GF-D8 (cell line): ENCODE results near the gene SLC22A31.
"Not testable (repeated sequence)": the region's sequence is repeated elsewhere in the genome, so short reads cannot be mapped to it uniquely, and the experiment has no call there.

ENCODE experiments used
- DNase-seq: peaks from one replicate; lab custom pipeline; 2025; lab: John Stamatoyannopoulos, UW

SLC22A31 gene

GRCh38 chr16:89200124-89200849 lies at the start of gene SLC22A31:
Gene SLC22A31 (minus strand): TSS chr16:89200537. CDS start chr16:89200501, 36 bp downstream.
- DNase-seq, result no peak

GRCh38 chr16:89248196-89248982 lies 48.1 kb upstream of the SLC22A31 start:
- no peak for DNase-seq

- DNase-seq, result not testable (repeated sequence)
Measured at GRCh38 chr16:89247734-89248075, 47.4 kb upstream of the SLC22A31 start.

DNA sequence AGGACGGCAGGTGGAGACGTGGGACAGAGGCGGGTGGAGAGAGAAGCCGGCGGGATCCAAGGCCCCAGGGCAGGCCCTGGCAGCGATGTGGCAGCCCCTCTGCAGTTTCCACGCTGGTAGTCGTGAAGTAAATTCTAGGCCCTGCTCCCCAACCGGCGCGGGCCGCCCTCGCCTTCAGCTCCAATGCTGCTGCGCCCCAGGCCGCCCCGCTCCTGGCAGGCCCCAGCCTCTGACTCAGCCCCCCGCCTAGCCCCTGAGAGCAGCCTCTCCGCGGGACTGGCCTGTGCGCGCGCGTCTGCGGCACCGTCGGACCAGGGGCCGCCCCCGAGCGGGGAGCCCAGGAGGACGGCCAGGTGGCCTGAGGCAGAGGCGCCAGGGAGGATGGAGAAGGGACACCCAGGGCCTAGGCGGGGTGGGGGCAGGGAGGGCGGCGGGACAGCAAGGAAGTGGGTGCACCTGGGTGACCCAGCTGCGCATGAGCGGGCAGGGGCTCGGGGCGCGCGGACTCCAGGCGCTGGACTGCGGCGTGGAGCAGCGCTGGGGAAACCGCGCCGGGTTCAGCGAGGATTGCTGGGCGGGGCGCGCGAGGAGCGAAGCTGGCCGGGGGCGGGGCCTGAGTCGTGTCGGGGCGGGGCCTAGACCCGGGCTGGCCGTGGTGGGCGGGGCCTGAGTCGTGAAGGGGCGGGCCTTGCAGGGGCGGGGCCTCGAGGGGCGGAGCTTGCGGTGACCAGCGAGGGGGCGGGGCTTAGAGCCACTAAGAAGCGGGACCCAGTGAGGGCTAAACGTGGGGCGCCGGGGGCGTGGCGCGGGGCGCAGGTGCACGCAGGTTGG lies 46.8 kb upstream of the SLC22A31 start:
- peak; percentile 27 for DNase-seq

GRCh38 chr16:89246383-89246902 lies 46.1 kb upstream of the SLC22A31 start:
- no peak for DNase-seq

DNA sequence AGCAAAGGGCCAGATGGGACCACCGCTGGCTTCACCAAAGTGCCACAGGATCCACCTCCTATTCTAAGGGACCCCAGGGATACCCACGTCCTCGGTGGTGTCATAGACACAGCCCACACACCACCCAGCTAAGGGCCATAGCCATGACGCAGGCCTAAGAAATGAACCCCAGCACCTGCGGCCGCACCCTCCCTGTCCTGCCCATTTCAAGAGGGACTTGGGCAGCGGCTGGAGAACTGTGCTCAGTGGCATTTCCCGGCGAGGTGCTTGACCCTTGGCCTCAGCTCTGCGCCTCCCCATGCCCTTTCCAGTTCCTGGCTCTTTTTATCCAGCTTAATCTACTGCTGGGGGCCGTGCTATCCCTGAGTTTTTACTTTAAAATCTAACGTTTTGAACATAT lies 44.4 kb upstream of the SLC22A31 start:
- DNase-seq, result no peak

DNA sequence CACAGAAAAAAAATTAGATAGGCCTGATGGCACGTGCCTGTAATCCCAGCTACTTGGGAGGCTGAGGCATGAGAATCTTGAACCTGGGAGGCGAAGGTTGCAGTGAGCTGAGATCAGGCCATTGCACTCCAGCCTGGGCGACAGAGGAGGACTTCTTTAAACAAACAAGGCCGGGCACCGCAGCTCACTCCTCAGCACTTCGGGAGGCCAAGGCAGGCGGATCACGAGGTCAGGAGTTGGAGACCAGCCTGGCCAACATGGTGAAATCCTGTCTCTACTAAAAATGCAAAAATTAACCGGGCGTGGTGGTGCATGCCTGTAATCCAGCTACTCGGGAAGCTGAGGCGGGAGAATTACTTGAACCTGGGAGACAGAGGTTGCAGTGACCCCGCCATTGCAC lies 43.9 kb upstream of the SLC22A31 start:
- not testable (repeated sequence) for DNase-seq

GRCh38 chr16:89243664-89244063 lies 43.3 kb upstream of the SLC22A31 start:
- no peak for DNase-seq

DNA sequence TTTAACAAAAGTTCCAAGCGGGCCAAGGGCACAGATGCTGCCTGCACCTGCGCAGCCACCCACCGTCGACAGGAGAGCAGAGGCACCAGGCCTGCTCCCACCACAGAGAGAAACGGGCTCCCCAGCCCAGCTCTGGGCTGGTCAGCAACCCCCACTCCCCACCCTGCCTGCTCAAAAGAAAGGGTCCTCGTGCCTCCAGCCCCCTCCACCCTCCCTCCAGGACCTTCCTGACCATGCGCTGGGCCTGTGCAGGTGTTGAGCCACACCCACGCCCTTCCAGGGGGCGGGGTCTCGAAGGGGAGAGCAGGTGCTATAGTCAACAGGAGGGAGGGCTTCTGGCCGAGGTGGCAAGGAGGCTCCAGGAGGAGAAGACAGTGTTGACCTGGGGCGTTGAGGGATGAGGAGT lies 42.5 kb upstream of the SLC22A31 start:
- DNase-seq, result no peak

DNA sequence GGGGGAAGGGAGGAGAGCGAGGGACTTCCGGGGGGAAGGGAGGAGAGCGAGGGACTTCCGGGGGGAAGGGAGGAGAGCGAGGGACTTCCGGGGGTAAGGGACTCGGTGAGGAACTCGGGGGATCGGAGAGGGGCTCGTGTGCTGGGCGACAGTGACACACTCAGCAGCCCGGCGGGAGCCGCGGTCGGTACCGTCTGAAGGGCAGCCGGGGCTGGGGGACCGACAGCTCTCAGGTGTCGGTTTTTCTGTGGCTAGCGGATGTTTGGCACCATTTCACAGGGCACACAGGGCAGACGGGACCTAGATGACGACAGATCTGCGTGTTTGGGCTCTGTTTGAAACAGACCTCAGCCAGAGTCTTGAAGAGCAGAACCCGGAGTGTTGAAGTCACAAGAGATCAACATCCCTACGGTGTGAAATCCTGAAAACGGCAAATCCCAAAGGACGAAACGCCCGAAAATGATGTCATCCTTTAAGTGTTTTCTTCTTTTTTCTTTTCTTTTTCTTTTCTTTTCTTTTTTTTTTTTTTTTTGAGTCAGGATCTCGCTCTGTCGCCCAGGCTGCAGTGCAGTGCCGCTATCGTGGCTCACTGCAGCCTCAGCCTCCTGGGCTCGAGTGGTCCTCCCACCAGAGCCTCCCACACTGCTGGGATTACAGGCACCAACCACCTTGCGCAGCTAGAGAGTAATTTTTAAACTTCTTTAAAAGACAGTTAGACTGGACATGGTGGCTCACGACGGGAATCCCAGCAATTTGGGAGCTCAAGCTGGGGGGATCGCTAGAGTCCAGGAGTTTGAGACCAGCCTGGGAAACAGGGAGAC lies 41.1 kb upstream of the SLC22A31 start:
- DNase-seq, result peak; percentile 47

GRCh38 chr16:89237733-89238132 lies 37.4 kb upstream of the SLC22A31 start:
- no peak for DNase-seq

- no peak for DNase-seq
Measured at GRCh38 chr16:89233678-89234490, 33.5 kb upstream of the SLC22A31 start.

DNA sequence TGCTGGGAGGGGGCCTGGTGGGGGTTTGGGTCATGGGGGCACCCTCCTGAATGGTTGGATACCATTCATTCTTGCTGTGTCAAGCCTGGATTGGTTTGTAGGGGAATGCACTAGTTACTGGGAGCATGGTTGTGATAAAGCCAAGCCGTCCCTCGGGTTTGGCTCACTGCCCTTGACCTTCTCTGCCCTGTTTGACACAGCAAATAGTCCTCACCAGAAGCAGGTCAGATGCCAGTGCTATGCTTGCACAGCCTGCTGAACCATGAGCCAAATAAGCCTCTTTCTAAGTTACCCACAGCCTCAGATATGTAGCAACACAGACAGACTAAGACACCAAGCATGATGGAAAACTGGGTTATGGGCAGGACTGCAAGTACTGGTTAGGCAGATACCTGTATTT lies 31.8 kb upstream of the SLC22A31 start:
- no peak for DNase-seq

GRCh38 chr16:89230255-89230654 lies 29.9 kb upstream of the SLC22A31 start:
- no peak for DNase-seq

GRCh38 chr16:89224665-89225064 lies 24.3 kb upstream of the SLC22A31 start:
- no peak for DNase-seq

GRCh38 chr16:89222931-89223330 lies 22.6 kb upstream of the SLC22A31 start:
- no peak for DNase-seq

GRCh38 chr16:89221604-89222003 lies 21.3 kb upstream of the SLC22A31 start:
- DNase-seq, result no peak

DNA sequence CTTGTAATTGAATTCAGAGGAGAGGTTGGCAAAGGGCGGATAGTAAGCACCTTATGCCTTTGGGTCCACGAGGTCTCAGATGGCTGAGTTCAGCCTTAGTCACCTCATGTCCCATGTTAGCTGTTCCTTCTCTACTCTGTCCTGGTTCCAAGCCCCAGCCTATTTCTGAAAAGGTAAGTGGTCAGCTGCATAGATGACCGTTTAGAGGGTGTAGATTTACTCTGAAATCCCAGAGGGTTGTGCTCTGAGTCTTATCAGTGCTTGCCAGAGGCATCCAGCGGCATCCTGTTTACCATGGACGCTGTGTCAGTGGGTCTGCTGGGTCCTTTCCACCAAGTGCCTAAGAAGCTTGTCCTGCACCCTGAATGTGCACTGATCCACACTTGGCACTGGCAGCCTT lies 19.0 kb upstream of the SLC22A31 start:
- DNase-seq, result no peak

DNA sequence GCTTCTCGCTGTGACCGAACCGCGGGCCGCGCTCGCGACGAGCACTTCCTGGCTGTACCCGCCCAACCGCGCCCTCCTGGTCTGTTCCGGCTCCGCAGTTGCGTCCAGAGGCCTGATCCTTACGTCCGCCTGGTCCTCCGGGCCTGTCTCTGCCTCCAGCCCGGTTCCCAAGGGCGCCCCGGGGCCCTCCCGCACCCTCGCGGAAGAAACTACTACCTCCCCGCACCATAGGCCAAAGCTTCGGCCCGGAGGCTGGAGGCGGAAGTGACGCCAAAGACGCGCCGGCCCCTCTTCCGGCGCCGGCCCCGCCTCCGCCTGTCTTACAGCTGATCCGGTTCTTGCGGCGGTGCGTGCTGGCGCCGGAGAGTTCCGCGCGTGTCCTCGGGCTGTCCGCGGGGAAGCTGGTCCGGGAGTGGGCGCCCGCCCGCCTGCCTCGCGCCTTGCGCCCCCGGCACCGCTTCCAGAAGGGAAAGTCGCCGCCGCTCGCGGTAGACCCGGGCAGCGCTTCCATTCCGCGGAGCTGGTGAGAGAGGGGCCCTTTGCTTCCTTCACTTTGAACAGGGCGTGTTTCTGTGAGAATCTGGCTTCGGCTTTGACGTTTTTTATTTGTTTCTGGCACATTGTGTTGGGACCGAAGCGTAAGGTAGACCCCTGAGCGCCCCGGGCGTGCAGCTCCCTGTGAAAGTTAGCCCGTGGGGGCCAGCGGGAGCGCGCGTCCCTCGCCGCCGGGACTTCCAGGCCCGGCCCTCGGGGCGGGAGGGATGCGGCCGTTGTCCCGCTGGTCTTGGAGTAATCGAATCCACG lies 17.3 kb upstream of the SLC22A31 start, which contains the start of gene ZNF778:
Gene ZNF778, plus strand, starts transcription at position 316 of the 804 bp plus-strand sequence. CDS start 3,425 bp downstream, outside the sequence.
- peak; percentile 58 for DNase-seq

DNA sequence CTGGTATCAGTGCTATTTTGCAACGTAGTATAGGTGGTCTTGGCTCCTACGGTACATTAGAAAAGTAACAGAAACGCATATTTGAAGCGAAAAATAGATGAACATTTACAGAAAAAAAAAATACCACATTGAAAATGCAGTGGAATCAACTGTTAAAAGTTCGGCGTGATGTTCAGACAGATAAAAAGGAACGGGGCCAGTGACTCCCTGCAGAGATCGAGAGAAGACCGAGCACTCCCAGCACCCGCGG lies 16.7 kb upstream of the SLC22A31 start:
- no peak for DNase-seq
